ENCODE measurements around the gene NAALADL2.

The NAALADL2 gene

DNA sequence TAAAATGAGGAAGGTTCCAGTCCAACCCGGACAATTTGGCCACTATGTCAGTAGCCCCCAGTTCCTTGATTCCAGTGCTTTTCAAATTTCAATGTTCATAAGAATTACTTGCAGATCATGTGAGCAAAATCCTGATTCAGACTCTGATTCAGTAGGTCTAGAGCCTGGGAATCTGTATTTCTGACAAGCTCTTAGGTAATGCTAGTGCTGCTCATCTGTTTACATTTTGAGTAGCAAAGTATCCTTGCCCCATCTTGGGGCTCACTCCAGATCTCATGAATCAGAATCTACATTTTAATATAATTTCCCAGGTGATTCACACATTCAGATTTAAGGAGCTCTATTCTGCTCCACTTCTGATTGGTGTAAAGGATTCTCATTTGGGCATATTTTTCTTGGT is 142.0 kb downstream of the NAALADL2 start:
- no peak for DNase-seq

- no peak for DNase-seq
Measured at GRCh38 chr3:175002732-175003143, 143.6 kb downstream of the NAALADL2 start.

DNA sequence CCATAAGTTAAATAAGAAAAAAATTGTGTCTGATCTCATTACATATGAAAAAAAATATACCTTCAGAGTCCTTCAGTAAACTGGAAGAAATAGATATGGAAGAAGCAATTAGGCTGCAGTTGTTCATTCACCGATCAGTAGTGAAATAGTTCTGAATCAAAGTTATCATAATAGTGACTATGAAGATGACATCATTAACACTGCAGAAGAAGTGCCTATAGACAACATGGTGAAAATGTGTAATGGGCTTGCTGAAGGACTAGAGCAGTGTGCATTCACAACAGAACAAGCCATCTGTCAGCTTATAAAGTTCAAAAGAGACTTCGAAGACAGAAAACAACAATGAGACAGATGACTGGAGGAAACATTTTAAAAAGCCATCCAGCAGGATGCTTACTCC is 144.5 kb downstream of the NAALADL2 start:
- DNase-seq, result no peak

GRCh38 chr3:175005193-175005592 is 146.1 kb downstream of the NAALADL2 start:
- DNase-seq, result no peak

GRCh38 chr3:175005881-175006280 is 146.7 kb downstream of the NAALADL2 start:
- DNase-seq, result no peak

- no peak for DNase-seq
Measured at GRCh38 chr3:175007306-175007705, 148.2 kb downstream of the NAALADL2 start.

DNA sequence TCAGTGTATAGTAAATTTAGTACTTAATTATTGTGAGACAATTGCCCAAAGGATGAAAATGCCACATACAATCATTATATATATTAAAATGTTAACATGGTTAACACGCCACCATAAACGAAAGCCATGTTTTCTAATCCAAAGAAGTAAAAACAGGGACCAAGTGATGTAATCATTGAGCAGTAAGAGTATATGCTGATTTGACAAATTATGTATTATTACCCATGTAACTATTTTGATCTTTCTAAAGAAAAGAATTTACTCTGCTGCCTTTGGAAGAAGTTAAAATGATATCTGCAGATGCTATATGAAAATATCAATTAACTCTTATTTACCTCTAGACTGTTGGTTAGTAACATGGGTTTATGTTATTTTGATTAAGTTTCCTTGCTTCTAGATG is 150.2 kb downstream of the NAALADL2 start:
- no peak for DNase-seq

DNA sequence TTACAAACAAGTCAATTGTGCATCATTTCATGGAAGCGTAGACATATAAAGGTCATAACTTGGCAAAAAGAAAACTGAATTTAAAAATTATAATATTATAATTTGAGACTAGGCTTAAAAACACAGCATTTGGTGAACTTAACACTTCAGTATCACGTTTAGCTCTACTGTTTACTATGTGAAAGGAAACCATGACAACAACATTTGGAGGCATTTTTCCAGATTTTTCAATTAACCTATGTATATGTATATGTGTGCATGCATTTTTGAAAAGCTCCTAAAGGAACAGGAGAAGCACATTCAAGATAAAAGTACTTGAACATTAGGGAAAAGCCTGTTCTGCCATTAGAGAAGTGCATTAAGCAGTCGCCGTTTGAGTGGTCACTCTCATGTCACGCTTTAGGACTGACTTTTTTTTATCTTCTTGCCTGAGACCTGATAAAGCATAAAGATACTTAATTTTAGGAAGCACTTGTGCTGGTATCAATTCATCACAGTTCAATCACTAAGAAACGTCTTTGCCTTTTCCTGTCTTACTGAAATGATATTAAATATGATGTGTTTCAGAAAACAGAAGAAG is 156.0 kb downstream of the NAALADL2 start:
- DNase-seq, result no peak

DNA sequence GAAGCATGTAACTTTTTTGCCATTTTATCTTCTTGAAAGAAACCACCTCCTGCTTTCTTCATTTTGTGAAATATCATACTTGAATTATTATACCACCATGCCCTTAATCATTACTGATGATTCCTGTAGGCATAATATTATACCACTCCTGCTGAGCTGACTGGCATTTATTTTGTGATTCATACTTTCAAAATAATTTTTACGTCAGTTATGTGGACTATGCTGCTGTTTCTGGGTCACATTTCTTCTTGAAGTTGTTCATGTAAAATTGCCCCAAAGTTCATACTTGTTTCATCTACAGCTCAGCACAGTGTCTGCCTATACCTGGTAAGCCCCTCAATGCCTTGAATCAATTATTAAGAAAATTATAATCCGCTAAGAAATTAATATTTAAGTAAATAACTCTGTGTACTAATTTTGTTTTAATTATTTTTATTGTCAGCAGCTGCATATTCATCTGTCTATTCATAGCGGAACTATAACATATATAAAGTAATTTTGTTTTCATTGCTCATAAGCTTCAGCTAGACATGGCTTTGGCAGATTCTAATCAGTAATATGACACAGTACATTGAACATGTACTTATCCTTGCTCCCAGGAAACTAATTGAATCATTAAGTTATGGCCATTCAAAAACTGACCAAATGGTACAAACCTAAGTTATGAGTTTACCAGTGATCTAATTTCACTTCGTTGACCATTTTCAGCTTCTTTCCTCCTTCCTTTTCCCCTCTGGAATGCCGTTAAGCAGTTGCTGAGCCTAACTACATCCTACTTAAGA is 160.0 kb downstream of the NAALADL2 start:
- no peak for DNase-seq

- no peak for DNase-seq
Measured at GRCh38 chr3:175020101-175020500, 161.0 kb downstream of the NAALADL2 start.

GRCh38 chr3:175029828-175030227 is 170.7 kb downstream of the NAALADL2 start:
- no peak for DNase-seq

DNA sequence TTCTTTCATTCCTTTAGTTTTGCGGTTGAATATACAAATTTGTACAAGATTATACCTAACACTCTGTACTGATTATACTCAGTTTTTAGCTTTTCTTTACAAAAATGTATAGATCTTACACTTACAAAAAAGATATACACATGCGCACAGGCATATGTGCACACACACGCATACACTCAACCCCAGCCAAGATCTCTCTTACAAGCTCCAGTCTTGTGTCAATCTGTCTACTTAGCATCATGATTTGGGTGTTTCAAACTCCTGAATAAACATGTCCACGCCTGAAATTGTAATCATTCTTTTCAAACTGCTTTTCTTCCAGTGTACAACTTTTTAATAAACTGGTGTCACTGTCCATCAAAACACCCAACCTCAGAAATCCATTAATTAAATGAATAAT is 180.7 kb downstream of the NAALADL2 start:
- DNase-seq, result no peak

DNA sequence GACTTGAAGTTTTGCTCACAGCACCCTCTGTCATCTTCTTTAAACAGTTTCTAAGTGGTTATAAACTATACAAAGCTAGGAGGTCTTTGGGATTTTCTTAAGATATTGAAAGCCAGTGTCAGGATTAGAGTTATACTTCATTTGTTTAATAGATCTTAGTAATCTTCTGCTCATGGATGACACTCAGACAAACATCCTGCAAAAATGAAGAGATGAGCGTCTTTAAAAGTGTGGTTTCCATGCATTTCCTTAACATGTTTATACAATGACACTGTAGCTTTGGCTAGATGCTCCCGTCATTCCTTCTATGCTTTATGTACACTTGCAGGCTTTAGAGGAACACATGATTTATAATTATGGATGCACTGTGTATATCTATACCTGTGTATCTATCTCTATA is 182.2 kb downstream of the NAALADL2 start:
- DNase-seq, result no peak

- DNase-seq, result no peak
Measured at GRCh38 chr3:175046601-175047000, 187.5 kb downstream of the NAALADL2 start.

DNA sequence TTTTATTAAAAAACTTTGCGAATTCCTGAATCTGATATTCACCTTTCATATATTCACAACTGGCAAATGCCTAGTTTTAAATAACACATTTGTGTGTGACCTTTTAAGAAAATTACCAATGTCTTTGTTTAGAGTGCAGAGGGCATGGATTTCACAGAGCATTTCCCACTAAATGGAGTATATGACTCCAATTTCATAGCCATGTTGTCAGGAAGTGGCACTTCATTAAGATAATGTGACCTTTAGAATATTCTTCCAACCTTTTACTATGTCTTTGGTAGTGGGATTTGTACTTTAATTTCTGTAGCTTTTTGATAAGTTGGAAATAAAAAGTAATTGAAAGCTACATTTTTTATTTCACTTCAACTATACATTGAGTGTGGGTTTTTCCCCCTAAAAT is 188.7 kb downstream of the NAALADL2 start:
- DNase-seq, result no peak

DNA sequence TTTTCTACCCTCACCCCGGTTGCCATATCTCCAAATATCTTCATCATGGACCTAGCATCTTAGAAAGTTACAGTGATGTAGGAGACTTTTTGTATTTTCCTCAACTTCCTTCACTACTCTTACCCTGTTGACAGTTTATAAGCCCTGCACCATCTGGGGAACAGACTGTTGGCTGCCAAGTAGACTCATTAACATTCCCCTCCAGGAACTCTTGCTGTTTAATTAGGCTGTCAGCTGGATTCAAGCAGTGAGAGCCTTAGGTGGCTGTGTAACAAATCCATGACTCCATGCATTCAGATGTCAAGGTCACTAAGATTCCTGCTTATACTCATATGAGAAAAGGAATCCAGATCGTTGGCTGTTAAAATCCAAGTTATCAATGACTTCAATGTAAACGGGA is 198.3 kb downstream of the NAALADL2 start:
- no peak for DNase-seq

- DNase-seq, result no peak
Measured at GRCh38 chr3:175059788-175060187, 200.7 kb downstream of the NAALADL2 start.

DNA sequence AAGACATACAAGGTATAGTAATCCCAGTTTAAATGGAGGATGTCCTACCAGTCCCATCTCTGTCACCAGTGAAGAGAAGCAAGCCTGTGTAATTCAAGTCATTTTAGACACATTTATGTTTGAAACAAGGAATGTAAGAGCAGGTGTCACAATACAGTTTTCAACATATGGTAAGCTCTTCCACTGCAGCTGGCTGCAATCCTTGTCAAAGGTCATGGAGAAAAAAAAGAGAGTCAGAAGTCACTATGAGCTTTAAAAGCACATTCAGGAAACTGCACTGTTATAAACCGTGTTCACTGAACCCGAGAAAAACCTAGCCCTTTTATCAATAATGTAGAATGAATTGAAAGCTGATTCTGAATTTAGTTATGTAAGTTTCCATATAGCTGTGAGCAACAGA is 206.4 kb downstream of the NAALADL2 start:
- DNase-seq, result no peak

GRCh38 chr3:175066617-175067415 is 207.7 kb downstream of the NAALADL2 start:
- no peak for DNase-seq

DNA sequence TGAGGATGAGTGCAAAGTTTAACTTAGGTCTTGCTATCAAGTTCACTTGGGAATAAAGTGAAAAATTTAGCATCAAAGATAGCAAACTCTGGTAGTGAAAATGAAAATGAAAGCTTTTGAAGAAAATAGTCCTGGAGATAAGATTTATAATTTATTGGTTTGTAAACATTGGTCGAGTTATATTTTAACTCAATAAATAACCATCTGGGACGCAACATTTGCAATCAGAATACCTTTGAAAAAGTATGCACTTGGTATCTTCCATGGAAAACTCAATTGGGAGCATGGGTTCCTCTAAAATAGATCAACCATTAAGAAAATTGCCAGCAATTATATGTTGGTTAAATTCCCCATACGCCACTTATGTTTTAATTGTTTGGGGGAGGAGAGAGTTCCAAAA is 209.5 kb downstream of the NAALADL2 start:
- no peak for DNase-seq

GRCh38 chr3:175070946-175071345 is 211.8 kb downstream of the NAALADL2 start:
- no peak for DNase-seq

GRCh38 chr3:175073219-175073905 is 214.2 kb downstream of the NAALADL2 start:
- no peak for DNase-seq

DNA sequence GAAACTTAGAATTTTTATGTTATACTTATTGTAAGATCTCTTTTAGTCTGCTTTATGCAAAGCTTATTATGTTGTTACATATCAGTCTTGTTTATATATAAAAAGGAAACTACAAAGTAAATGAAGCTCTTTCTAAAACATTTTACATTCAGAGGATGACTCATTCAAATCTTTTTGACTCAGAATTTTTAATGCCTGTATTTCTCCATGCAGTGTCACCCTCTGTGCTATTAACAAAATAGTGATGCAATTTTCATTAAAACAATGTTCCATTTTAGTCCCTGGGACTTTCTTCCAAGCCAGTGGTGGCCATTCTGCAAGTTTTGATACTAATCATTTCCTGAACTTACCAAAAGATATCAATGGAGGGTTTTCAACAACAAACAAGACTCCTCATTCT is 216.1 kb downstream of the NAALADL2 start:
- no peak for DNase-seq
